AG09319 (cell line): ENCODE results near the gene RGS19.

Experiments
- DNase-seq: peaks from one replicate; pipeline ENCODE4 v3.0.0-alpha.2; 2010; ENCODE audit warnings: low read depth; ENCODE audit errors: extremely low read depth
- TF ChIP-seq, protein P1 (sequence below): IDR thresholded peaks from 2 replicates; pipeline ENCODE4 v1.5.1; 2011; ENCODE audit warnings: low read depth, mild to moderate bottlenecking, inconsistent platforms, low read length, moderate library complexity

RGS19 gene

DNA sequence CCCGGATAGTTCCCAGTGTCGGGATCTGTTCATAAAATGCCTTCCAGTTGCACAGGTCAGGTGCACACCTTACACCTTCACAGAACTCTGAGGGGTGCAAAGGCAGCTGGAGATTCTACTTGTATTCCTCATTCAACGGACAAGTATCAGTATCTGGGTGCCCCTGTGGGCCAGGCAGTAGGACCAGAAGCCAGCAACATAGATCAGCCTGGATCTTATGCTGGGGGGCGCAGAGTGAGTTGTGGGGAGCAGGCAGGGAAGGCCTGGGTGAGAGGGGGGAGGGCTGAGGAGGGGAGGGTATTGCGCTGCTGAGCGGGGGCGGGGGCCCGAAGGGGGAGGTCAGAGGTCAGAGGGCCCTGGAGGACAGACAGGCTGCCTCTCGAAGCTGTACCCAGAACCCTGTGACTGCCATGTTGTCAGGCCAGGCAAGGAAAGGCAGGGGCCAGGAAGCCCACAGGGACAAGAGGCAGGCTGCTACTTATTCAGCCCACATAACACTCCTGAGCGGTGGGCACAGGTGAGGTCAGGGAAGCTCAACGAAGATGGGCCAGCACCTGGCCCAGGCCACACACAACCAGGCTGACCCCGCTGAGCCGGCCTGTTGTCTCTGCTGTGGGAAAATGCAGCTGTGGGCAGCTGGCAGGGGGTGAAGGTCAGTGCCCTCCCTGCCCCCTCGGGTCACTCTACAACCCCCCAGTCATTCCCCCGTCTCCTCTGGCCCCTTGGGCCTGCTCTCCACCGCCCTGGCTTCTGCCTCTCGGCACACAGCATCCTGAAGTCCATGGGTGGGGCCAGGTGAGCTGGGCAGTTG is 1.7 kb upstream of the RGS19 start:
- TF ChIP-seq, protein P1, sequence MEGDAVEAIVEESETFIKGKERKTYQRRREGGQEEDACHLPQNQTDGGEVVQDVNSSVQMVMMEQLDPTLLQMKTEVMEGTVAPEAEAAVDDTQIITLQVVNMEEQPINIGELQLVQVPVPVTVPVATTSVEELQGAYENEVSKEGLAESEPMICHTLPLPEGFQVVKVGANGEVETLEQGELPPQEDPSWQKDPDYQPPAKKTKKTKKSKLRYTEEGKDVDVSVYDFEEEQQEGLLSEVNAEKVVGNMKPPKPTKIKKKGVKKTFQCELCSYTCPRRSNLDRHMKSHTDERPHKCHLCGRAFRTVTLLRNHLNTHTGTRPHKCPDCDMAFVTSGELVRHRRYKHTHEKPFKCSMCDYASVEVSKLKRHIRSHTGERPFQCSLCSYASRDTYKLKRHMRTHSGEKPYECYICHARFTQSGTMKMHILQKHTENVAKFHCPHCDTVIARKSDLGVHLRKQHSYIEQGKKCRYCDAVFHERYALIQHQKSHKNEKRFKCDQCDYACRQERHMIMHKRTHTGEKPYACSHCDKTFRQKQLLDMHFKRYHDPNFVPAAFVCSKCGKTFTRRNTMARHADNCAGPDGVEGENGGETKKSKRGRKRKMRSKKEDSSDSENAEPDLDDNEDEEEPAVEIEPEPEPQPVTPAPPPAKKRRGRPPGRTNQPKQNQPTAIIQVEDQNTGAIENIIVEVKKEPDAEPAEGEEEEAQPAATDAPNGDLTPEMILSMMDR, result no peak

DNA sequence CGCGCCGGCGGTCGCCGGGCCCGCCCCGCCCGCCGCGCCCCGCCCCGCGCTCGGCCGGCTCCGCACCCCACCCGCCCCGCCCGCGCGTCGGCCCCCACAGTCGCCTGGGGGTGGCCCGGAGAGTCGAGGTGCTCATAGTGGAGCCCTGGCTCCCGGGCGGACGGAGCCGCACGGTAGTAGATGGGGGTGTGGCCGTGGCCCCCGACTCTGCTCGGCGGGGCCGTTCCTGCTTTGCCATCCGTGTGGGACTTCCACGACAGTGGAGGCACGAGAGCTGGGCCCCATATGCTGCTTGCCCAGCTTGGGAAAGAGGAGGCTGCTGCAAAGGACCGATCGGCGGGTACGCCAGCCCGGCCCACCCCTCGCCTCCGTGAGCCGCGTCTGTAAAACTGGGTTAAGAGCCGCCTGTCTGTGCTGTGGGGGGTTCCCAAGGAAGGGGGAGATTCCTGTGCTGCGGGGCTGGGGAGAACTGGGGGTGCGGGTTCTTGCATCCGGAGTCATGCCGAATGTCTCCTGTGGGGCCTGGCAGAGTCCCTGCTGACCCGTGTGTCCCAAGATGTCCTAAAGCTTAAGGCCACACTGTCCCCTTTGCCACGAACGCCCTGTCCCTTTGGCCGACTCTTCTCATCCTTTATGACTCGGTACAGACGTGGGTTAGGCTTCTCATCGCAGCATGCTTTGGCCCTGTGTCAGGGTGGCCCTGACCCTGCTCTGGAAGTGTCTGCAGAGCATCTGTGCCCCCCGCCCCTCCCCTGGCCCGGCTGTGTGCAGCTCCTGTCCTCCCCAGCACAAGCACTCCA is 895 bp upstream of the RGS19 start, which contains the start of gene OPRL1:
Gene OPRL1, plus strand, starts transcription at position 70 of the 800 bp plus-strand sequence. CDS start 12,639 bp downstream, outside the sequence.
- DNase-seq, result no peak
- TF ChIP-seq, protein P1, result no peak

More for the DNA sequence above, 1.7 kb upstream of the RGS19 start:
- no peak for DNase-seq

DNA sequence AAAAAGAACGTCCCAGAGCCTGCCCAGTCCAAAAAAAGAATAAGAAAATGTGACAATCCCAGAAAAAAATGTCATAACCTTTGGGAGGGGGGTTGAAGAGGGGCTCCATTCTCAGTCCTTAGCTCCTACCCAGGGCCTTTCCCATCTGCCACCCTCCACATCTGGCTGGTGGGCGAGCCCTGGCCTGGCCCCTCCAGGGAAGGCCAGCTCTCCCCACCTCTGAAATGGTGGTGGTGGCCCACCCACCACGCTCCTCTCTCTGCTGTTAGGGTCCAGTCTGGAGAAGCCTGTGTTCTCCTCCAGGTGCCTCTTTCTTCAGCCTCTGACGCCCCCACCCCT is 415 bp downstream of the RGS19 start:
- no peak for DNase-seq

DNA sequence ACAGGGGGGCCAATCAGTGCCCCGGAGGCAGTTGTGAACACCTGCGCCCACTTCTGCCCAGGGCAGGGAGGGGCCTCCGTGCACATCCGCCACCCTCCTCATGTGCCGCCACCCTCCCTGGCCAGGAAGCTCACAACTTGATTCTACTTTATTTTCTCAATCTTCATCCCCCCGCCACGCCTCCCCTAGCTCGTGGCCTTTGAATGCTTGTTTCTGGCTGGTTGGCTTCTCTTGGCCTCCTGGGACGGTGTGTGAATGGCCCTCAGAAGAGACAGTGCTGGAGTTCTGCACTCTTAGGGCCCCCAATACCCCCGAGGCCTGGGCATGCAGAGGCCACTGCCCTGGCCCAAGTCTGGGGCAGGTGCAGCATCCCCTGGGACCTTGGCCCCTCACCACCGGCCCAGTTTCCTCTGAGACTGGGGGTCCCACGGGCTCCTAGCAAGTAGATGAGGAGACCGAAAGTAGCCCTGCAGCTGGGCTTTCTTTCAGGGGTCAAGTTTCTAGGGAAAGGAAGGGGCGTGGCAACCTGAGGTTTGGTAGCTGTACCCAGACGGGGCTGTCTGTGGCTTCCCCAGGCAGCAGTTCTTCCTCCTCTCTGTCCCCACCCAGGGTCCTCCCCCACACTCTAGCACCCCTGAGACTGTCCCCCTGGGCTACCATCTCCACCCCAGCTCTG is 1.3 kb downstream of the RGS19 start:
- no peak for DNase-seq
- TF ChIP-seq, protein P1, result no peak

More for the DNA sequence above, 415 bp downstream of the RGS19 start:
- TF ChIP-seq, protein P1, result no peak

DNA sequence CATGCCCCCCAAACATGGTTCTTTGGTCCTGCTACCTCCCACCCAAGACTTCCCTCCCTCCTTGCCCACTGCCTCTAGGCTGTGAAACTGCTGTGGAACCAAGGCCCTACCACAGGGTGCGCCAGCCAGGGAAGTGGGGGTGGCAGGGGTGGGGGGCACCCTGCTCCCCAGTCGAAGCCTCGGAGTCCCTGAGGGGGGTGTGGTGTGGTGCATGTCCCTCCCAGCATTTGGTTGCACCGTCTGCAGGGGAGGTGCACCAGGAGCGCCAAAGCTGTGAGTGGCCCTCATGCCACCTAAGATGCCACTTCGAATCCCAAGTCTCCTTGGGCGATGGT is 1.8 kb downstream of the RGS19 start:
- no peak for DNase-seq

DNA sequence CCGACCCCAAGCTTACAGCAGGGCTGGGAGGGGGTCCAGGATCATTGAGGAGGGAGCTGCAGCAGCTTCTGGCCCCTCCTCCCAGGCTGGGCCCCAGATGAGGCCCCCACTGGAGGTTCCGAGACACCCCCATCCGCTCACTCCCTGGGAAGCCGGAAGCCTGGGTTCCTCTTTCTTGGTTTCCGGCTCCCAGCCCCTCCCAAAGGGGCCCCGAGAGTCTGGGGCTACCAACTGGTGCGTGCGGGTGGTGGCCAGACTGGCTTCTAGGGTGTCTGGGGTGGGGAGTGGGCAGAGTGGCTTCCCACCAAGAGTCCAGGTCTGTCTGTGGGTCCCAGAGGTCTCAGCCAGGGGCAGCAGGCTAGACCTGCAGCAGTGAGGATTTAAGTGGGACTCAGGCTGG is 2.2 kb downstream of the RGS19 start:
- DNase-seq, result no peak
- TF ChIP-seq, protein P1, result no peak

More for the DNA sequence above, 1.8 kb downstream of the RGS19 start:
- TF ChIP-seq, protein P1, result no peak
